ENCODE results near the gene MAGEF1.

DNA sequence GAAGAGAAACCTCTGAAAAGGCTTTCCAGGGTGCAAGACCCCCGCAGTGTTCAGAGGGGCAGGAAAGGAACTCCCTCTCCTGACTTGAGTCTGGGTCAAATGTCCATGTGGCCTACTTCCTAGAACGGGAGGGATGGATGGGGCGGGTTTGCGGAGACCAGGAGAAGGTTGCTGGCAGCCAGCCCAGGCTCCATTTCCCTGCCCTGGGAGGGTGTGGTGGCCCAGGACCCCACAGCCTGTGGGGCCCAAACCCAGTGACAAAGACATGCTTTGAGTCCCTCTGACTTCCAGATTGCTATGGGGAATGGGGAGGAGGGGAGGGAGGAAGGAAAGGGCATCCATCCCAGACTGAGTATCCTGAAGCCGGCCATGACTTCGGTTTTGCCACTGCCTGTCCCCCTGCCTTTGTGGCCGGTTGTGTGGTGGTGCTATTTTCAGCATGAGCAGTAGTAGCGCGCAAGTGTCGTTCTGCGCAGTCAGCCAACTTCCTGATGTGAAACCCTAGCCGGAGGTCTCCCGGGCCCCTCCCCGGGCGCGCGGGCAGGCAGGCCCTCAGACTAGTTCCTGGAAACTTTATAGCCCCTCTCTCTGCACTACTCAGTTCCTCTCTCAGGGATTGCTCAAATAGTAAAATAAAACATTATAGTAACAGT is 24.4 kb downstream of the MAGEF1 start:
- no peak for TF ChIP-seq POLR2A (IDR thresholded peaks at IDR 0.05)
- TF ChIP-seq, protein P1, sequence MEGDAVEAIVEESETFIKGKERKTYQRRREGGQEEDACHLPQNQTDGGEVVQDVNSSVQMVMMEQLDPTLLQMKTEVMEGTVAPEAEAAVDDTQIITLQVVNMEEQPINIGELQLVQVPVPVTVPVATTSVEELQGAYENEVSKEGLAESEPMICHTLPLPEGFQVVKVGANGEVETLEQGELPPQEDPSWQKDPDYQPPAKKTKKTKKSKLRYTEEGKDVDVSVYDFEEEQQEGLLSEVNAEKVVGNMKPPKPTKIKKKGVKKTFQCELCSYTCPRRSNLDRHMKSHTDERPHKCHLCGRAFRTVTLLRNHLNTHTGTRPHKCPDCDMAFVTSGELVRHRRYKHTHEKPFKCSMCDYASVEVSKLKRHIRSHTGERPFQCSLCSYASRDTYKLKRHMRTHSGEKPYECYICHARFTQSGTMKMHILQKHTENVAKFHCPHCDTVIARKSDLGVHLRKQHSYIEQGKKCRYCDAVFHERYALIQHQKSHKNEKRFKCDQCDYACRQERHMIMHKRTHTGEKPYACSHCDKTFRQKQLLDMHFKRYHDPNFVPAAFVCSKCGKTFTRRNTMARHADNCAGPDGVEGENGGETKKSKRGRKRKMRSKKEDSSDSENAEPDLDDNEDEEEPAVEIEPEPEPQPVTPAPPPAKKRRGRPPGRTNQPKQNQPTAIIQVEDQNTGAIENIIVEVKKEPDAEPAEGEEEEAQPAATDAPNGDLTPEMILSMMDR (IDR thresholded peaks at IDR 0.05) = no peak
